ENCODE results near the gene MDM1. TPM values are rescaled to one million over a fixed set of nuclear protein-coding genes. Genes with fewer than 3 reads are reported as not detected.

Gene MDM1
- polyA plus RNA-seq, 3 donors: 6.7 to 10.9 (median 10.3) TPM

DNA sequence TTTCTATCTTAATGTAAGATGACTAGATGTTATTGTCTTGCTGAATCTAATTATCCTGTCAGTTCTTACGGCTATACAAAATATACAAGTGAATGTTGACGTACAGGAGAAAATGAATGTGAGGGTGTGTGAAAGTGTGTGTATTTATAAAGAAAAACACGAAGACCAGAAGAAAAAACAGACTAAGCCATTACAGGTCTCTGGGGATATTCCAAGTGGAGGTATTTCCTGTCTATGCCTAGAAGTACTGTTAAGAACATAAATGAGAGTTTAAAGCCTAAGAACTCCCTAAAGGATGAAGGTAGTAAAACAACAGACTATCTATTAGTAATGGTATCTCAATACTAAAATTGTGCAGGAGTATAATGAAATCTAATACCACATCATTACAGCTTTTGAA is 7.6 kb downstream of the MDM1 start:
- DNase-seq: no peak
- TF ChIP-seq, protein P1, sequence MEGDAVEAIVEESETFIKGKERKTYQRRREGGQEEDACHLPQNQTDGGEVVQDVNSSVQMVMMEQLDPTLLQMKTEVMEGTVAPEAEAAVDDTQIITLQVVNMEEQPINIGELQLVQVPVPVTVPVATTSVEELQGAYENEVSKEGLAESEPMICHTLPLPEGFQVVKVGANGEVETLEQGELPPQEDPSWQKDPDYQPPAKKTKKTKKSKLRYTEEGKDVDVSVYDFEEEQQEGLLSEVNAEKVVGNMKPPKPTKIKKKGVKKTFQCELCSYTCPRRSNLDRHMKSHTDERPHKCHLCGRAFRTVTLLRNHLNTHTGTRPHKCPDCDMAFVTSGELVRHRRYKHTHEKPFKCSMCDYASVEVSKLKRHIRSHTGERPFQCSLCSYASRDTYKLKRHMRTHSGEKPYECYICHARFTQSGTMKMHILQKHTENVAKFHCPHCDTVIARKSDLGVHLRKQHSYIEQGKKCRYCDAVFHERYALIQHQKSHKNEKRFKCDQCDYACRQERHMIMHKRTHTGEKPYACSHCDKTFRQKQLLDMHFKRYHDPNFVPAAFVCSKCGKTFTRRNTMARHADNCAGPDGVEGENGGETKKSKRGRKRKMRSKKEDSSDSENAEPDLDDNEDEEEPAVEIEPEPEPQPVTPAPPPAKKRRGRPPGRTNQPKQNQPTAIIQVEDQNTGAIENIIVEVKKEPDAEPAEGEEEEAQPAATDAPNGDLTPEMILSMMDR (IDR thresholded peaks at IDR 0.05): no peak
- H3K27ac Mint-ChIP-seq: peak overlapping the region in 1 of 7 donors; percentile 2

DNA sequence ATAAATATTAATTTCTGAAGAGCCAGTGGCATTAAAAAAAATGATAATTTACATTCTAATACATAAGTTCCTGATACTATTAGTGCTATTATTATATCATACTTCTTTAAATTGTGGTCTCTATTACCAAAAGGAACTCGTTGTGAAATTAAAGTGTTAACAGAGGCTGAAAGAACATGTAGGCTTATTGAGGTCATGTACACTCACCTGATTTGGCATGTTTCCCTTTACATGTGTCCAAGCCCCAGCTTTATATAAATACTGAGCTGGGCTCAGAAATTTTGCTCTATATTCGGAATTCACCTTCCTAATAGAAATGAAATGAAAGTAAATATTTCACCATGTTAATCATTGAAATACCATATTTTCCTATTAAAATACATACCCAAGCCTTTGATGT is 11.0 kb downstream of the MDM1 start:
- intact Hi-C loops (cut with micrococcal nuclease): loop anchor here in 1 of 2 donors (5.0 kb wide), 1 partner anchor 99 kb away; no protein-coding TSS in a partner anchor
- no peaks in the 10 kb centered on the region for H3K27me3 Mint-ChIP-seq (ENCODE audit: low read depth in 3 of 3)
- Histone ChIP-seq H4K20me1 (ENCODE audit: insufficient read depth, low read length) (no peaks in the 10 kb centered on the region), H3K4me2 (replicated peaks; ENCODE audit: extremely low read depth, low read length, poor library complexity, severe bottlenecking) (no peak overlapping the region), H3K4me3 (replicated peaks in 1 of 3; ENCODE audit: low read depth in 2 of 3, low read length in 3 of 3) (no peak overlapping the region), H3K9ac (ENCODE audit: insufficient read depth, low read length, poor library complexity, severe bottlenecking) (no peak overlapping the region), H2AFZ (ENCODE audit: insufficient read depth, low read depth, low read length, poor library complexity, severe bottlenecking) (no peak overlapping the region), H3K27me3 (ENCODE audit: control insufficient read depth in 2 of 2, insufficient read depth in 2 of 2, low read length in 2 of 2) (no peaks in the 10 kb centered on the region), H3K9me3 (replicated peaks in 1 of 2; ENCODE audit: control insufficient read depth in 1 of 2, insufficient read depth in 1 of 2, low read length in 2 of 2) (no peaks in the 10 kb centered on the region), H3K4me1 (ENCODE audit: control insufficient read depth in 1 of 2, insufficient read depth in 2 of 2, low read length in 2 of 2) (peaks cover 3 to 6% of the 10 kb centered on the region in 2 donors), H3K27ac (ENCODE audit: low read depth in 1 of 2, low read length in 2 of 2) (no peak overlapping the region), H3K79me2 (ENCODE audit: insufficient read depth, low read length) (no peaks in the 10 kb centered on the region), H3K36me3 (replicated peaks in 1 of 2; ENCODE audit: control insufficient read depth in 1 of 2, insufficient read depth in 2 of 2, low read length in 2 of 2) (peaks cover 31 to 41% of the 10 kb centered on the region in 2 donors)
- DNase-seq: no peak
- H3K9me3 Mint-ChIP-seq: no peaks in the 10 kb centered on the region
- no peak overlapping the region for H3K27ac Mint-ChIP-seq
- H3K4me1 Mint-ChIP-seq: peaks cover 6% of the 10 kb centered on the region
- TF ChIP-seq, protein P1 (IDR thresholded peaks at IDR 0.05): no peak
- WGBS (ENCODE audit: insufficient coverage): no CpG with 5 or more reads among the region's 2 CpGs
- H3K36me3 Mint-ChIP-seq: peaks cover 16 to 25% of the 10 kb centered on the region in 2 donors
- no peak overlapping the region for H3K4me3 Mint-ChIP-seq

More for the DNA sequence above, 7.6 kb downstream of the MDM1 start:
- H3K36me3 Mint-ChIP-seq: peaks cover 18 to 31% of the 10 kb centered on the region in 2 donors
- Histone ChIP-seq H3K9me3 (replicated peaks in 1 of 2; ENCODE audit: control insufficient read depth in 1 of 2, insufficient read depth in 1 of 2, low read length in 2 of 2) (no peaks in the 10 kb centered on the region), H3K79me2 (ENCODE audit: insufficient read depth, low read length) (no peaks in the 10 kb centered on the region), H3K27ac (ENCODE audit: low read depth in 1 of 2, low read length in 2 of 2) (no peak overlapping the region), H4K20me1 (ENCODE audit: insufficient read depth, low read length) (no peaks in the 10 kb centered on the region), H3K4me1 (ENCODE audit: control insufficient read depth in 1 of 2, insufficient read depth in 2 of 2, low read length in 2 of 2) (peaks cover 19 to 25% of the 10 kb centered on the region in 2 donors), H3K36me3 (replicated peaks in 1 of 2; ENCODE audit: control insufficient read depth in 1 of 2, insufficient read depth in 2 of 2, low read length in 2 of 2) (peaks cover 26 to 45% of the 10 kb centered on the region in 2 donors), H3K4me3 (replicated peaks in 1 of 3; ENCODE audit: low read depth in 2 of 3, low read length in 3 of 3) (no peak overlapping the region), H3K27me3 (ENCODE audit: control insufficient read depth in 2 of 2, insufficient read depth in 2 of 2, low read length in 2 of 2) (no peaks in the 10 kb centered on the region), H3K9ac (ENCODE audit: insufficient read depth, low read length, poor library complexity, severe bottlenecking) (no peak overlapping the region), H3K4me2 (replicated peaks; ENCODE audit: extremely low read depth, low read length, poor library complexity, severe bottlenecking) (no peak overlapping the region), H2AFZ (ENCODE audit: insufficient read depth, low read depth, low read length, poor library complexity, severe bottlenecking) (no peak overlapping the region)
- intact Hi-C loops (cut with micrococcal nuclease): loop anchor here in 1 of 2 donors (5.0 kb wide), 1 partner anchor 102 kb away; no protein-coding TSS in a partner anchor
- no CpG with 5 or more reads among the region's 3 CpGs for WGBS (ENCODE audit: insufficient coverage)
- no peak overlapping the region for H3K4me3 Mint-ChIP-seq
- peaks cover 29% of the 10 kb centered on the region for H3K4me1 Mint-ChIP-seq
- H3K9me3 Mint-ChIP-seq: no peaks in the 10 kb centered on the region
- no peaks in the 10 kb centered on the region for H3K27me3 Mint-ChIP-seq (ENCODE audit: low read depth in 3 of 3)

All from CD14-positive monocyte (primary cell).